Adipose tissue (tissue), 3 donors: ENCODE measurements around the gene PLA2G10. TPM values are rescaled to one million over a fixed set of nuclear protein-coding genes. Genes with fewer than 3 reads are reported as not detected.
"Not testable (repeated sequence)": the region's sequence is repeated elsewhere in the genome, so short reads cannot be mapped to it uniquely, and the experiment has no call there.

Source experiments
- H3K27ac ChIP-seq: one replicate; pipeline ENCODE4 v1.5.1; 2013; ENCODE audit warnings: low read depth, low read length
- WGBS, 3 donors: extraction: QIAGEN DNeasy Blood & Tissue Kit; methylation state at CpG; one replicate each; pipeline ENCODE4 v1.1.7; 2013; 5-methylcytosine and 5-hydroxymethylcytosine counted together
- polyA plus RNA-seq, 3 donors: library from polyadenylated mRNA; stranded (reverse); fragments of 200-250 nt; gene quantifications; one replicate each; pipeline ENCODE4 v1.2.3, GENCODE V29; 2013
- donor health status: healthy with polysubstance abuse.
- donor health status: Bipolar disorder and iron deficiency.
- donor health status: healthy.

PLA2G10 gene
- polyA plus RNA-seq, 3 donors = 1.0 to 5.0 TPM; not detected in 1

DNA sequence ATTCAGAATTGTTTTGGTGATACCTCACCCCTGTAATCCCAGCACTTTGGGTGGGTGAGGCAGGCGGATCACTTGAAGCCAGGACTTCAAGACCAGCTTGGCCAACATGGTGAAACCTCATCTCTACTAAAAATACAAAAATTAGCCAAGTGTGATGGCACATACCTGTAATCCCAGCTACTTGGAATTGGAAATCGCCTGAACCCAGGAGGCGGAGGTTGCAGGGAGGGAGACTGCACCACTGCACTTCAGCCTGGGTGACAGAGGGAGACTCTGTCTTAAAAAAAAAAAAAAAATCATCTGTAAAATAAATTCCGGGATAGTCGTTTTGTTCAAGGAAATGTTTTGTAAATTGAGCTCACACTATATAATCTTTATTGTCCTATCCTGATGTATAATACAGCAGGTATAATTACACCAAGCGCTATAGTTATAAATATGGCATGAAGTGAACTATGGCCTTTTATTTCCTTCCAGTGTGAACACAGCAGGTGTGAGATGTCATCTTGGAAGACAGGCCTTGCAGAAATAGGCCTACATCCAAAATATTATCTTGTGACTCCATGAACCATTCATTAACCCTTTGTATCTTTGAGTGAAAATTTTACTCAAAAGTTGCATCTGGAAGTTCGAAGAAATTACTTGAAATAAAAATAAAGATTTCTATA, 25.4 kb downstream of the PLA2G10 start:
- WGBS, 3 donors = 41 to 82% (median 78%) methylated on average over 7 of the region's 7 CpGs
- no peak overlapping the region for H3K27ac ChIP-seq

DNA sequence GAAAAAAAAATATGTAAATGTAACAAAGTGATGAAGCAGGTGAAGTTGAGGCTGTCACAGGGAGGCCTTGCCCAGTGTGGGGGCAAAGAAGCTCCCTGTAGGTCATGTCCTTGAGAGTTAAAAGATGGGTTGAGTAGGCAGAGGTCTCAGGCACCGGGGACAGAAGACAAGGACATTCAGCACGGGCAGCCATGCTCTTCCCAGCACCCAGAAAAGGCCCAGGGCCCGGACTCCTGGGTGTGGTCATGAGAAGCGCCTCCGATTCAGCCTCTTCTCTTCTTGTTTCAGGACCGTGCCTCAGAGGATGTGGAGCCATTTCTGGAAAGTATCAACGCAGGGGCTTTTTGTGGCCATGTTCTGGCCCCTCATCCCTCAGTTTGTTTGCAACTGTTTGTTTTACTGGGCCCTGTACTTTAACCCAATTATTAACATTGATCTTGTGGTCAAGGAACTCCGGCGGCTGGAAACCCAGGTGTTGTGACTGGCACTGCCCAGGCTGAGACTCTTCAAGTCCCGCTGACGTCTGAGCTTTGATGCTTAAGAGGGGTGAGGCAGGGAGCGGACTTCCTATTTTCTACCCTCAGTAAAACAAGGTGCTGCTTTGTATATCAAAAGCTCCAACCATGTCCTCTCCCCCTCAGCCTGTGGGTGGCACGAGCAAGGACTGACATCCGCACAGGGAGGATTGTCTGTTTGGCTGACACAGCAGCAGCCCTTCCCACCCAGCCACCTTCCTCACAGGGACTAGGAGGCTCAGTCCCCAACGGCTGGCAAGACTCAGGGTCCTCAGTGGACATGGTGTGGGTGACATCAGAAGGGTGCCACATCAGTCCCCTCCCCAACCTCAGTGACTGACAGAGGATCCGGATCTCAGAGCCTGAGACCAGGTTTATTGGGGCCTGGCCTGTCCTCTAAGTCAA, 26.5 kb downstream of the PLA2G10 start:
- WGBS, 3 donors = 57 to 92% (median 89%) methylated on average over 16 of the region's 16 CpGs
- H3K27ac ChIP-seq = no peak overlapping the region

DNA sequence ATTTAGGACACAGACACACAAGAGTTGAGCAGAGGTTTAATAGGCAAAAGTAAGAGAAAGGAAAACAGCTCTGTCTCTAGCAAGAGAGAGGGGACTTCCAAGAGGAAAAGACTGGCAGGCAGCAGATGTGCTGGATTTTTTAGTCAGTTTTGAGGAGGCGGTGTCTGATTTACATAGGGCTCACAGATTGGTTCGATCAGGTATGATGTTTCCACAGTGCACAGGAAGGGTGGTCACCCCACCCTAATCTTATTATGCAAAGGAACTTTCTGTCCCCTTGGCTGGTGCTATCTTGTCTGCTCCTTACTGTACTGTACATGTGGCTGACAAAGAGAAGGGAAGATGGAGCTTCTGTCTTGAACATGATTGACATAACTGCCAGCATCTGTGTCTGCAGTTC, 36.0 kb downstream of the PLA2G10 start:
- 89 to 92% (median 89%) methylated on average over 2 of the region's 2 CpGs for WGBS, 3 donors
- H3K27ac ChIP-seq = no peak overlapping the region

DNA sequence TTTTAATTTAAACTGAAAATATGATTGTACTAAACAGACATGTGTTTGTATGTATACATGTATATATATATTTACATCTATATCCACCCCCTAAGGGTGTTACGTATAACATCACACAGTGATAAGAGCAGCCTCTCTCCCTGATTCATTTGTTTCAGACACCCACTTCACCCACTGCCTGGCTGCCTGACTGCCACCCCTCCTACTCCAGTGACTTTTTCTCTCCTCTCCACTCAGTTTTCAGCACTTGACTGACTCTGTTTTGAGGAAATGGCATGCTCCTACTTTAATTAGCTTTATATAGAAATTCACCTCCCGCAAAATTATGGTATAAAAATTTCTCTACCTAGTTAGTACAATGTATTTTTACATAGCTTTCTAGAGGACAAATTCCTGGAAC, 41.4 kb downstream of the PLA2G10 start:
- WGBS, 3 donors = 94 to 100% (median 98%) methylated on average over 2 of the region's 2 CpGs

DNA sequence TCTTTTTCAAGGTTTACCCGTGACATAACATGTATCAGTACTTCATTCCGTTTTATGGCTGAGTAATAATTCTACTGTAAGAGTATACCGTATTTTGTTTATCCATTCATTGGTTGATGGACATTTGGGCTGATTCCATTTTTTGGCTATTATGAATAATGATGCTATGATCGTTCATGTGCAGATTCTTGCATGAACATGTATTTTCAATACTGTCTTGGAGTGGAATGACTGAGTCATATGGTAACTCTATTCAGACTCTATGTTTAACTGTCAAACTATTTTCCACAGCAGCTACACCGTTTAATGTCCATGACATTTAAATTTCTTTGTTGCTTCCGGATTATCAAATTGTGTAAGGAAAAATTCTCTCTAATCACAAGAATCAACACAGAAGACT, 43.5 kb downstream of the PLA2G10 start:
- no peak overlapping the region for H3K27ac ChIP-seq
- 77 to 86% (median 84%) methylated on average over 6 of the region's 6 CpGs for WGBS, 3 donors

More for the DNA sequence above, 41.4 kb downstream of the PLA2G10 start:
- no peak overlapping the region for H3K27ac ChIP-seq

DNA sequence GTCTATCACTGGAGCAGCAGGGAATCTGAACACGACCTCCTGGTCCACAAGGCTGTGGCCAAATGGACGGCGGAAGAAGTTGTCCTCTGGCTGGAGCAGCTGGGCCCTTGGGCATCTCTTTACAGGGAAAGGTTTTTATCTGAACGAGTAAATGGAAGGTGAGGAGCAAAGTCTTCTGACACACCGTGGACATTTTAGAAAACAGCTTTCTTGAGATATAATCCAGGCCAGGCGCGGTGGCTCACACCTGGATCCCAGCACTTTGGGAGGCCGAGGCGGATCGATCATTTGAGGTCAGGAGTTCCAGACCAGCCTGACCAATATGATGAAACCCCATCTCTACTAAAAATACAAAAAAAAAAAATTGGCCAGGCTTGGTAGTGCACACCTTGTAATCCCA, 44.3 kb downstream of the PLA2G10 start:
- WGBS, 3 donors = 94 to 95% (median 95%) methylated on average over 10 of the region's 10 CpGs
- no peak overlapping the region for H3K27ac ChIP-seq

DNA sequence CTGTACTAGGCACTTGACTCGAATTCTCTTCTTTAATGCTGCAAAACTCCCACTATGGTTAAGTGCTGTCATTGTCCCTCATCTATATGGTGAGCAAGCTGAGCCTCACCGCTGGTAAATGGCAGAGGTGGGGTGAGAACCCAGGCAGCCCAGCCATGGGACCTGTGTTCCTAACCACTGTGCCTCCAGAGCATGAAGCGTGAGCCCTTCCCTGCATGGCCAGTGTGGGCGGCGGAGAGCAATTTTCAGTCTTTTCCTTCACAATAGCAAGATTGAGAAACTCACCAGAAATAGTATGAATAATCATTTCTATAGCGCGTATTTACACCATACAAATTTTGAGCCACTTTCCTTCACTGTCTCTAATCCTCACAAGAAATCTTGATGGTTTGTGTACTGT, 52.2 kb downstream of the PLA2G10 start:
- no peak overlapping the region for H3K27ac ChIP-seq
- WGBS, 3 donors = 81 to 97% (median 88%) methylated on average over 7 of the region's 7 CpGs

DNA sequence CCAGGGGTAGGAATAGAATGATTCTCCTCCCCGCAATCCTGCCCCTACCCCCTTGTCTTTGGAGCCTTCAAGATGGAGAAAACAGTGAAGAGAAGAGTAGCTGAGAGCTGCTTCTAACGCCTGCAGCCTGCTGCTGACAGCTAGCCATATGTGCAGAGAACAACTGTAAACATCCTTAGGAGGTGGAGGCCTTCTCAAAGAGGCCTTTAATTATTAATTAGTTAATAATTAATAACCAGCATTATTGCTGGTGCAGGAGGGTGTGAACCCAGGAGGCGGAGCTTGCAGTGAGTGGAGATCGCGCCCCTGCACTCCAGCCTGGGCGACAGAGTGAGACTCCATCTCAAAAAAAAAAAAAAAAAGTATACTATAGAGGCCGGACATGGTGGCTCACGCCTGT, 52.9 kb downstream of the PLA2G10 start:
- 81 to 96% (median 95%) methylated on average over 8 of the region's 8 CpGs for whole genome bisulfite sequencing, 3 donors
- no peak overlapping the region for H3K27ac ChIP-seq

DNA sequence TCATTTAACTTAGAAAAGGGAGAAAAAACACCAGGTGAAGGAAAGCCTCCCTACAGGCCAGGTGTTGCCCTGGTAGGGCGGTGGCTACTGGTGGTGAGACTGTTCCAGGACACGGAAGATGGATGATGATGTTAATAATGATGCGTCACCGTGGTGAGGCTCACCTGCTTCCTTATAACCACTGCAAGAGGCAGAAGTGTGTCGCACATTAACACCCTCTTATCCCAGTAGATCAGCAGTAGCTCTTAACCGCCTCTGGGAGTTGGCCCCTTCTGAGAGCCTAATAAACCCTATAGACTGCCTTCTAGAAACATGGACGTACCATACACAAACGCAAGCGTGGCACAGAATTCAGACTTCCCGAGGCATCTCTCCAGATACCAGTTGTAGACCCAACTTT, 53.6 kb downstream of the PLA2G10 start:
- H3K27ac ChIP-seq = no peak overlapping the region
- 76 to 89% (median 87%) methylated on average over 10 of the region's 10 CpGs for WGBS, 3 donors

DNA sequence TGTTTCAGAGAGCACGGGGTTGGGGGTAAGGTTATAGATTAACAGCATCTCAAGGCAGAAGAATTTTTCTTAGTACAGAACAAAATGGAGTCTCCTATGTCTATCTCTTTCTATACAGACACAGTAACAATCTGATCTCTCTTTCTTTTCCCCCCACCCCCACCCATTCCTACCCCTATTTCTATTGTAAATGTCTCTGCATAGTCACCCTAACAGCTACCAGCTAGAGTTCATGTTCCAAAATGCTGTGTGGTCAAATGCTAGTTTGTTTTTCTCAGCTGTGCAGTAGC, 57.2 kb downstream of the PLA2G10 start:
- WGBS, 3 donors = 7 to 63% (median 40%) methylated on average over 1 of the region's 1 CpG
- H3K27ac ChIP-seq = not testable (repeated sequence)

DNA sequence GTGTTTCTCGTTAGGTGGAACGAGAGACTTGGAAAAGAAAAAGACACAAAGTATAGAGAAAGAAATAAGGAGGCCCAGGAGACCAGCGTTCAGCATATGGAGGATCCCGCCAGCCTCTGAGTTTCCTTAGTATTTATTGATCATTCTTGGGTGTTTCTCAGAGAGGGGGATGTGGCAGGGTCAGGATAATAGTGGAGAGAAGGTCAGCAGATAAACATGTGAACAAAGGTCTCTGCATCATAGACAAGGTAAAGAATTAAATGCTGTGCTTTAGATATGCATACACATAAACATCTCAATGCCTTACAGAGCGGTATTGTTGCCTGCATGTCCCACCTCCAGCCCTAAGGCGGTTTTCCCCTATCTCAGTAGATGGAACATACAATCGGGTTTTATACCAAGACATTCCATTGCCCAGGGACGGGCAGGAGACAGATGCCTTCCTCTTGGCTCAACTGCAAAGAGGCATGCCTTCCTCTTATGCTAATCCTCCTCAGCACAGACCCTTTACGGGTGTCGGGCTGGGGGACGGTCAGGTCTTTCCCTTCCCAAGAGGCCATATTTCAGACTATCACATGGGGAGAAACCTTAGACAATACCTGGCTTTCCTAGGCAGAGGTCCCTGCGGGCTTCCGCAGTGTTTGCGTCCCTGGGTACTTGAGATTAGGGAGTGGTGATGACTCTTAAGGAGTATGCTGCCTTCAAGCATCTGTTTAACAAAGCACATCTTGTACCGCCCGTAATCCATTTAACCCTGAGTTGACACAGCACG, 57.7 kb downstream of the PLA2G10 start:
- 34 to 70% (median 64%) methylated on average over 16 to 17 of the region's 17 CpGs for WGBS, 3 donors
- H3K27ac ChIP-seq = not testable (repeated sequence)

DNA sequence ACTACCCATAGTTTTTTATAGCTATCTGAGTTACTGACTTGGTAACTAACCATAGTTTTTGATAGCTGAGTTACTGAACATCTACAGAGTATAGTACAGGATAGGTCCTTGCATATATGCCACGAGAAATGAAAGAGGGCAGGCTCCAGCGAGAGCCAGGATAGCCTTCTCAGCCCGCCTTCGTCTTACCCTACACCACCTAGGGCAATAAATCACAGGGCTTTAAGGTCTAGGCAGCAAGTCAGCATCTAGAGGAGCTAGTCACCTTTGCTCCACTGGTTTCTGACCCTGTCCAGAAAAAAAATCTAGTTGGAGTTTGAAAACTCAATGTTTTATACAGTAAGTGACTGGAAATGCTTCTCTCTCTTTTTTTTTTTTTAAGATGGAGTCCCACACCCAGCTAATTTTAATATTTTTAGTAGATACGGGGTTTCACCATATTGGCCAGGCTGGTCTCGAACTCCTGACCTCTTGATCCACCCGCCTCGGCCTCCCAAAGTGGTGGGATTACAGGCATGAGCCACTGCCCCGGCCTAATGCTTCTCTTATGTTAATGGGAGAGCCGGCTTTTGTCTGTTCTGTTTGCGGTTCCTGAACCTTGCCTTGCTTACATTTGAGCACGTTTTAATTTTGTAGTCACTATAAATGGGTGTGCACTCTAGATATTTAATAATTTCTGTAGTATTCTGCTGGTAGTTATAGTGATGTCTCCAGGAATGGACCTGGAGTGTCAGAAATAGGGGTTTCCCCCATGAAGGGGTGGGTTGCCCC, 58.5 kb downstream of the PLA2G10 start:
- 75 to 79% (median 77%) methylated on average over 12 of the region's 12 CpGs for WGBS, 3 donors
- H3K27ac ChIP-seq = no peak overlapping the region

DNA sequence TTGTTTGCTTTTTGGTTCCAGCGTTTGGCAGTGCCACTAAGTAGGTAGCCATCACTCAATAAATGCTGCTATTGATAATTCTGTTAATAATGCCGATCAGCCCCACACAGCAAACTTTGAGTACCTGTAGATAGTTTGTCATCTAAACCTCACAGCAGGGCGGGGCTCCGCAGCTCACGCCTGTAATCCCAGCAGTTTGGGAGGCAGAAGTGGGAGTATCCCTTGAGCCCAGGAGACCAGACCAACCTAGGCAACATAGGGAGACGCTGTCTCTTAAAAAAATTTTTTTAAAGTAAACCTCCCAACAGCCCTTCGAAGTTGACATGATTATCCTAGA, 59.8 kb downstream of the PLA2G10 start:
- H3K27ac ChIP-seq = no peak overlapping the region
- 60 to 72% (median 65%) methylated on average over 7 of the region's 7 CpGs for WGBS, 3 donors

DNA sequence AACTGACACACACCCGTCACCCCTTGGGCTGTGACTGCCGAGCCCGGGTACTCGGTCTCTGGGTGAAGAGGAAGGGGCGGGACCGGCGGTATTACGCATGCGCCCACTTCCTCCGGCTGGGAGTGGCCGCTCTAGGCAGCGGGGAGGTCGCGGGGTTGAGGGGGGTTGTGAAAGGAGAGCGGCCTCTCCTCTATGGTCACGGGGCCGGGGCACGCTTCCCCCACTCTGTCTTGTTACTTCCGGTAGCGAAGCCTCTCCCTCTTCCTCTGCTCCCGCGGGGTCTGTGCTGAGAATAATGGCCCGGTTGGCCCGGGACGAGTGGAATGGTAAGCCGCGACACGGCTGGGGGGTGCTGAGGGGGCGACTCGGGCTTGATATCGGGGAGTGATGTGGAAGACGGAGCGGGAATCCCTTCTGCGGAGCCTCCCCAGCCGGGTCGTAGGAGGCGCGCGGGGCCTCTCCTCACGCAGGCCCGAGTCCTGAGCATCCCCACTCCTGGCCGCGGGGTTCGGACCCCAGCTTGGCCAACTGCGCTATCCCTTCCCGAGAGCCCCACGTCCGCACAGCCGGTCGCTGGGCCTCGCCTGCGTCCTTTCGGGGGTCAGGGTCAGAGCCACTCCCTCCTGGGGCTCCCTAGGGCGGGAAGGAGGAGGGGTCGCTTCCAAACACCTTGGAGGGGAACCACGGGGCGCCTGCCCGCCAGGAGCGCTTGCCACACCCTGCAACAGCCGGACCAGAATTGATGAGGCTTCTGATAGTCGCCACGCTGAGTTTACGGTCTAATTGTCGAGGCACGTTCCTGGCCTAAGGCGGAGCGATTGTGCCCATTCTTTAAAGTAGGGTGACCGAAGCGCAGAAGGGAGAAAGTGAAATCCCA, 61.2 kb downstream of the PLA2G10 start, which contains the start of gene BFAR:
Gene BFAR, plus strand, starts transcription at position 259 of the 877 bp plus-strand sequence. CDS start 11,396 bp downstream, outside the sequence.
- 0% methylated on average over 56 to 69 of the region's 69 CpGs for WGBS, 3 donors
- H3K27ac ChIP-seq = peak within 1 kb of the TSS; percentile 94

DNA sequence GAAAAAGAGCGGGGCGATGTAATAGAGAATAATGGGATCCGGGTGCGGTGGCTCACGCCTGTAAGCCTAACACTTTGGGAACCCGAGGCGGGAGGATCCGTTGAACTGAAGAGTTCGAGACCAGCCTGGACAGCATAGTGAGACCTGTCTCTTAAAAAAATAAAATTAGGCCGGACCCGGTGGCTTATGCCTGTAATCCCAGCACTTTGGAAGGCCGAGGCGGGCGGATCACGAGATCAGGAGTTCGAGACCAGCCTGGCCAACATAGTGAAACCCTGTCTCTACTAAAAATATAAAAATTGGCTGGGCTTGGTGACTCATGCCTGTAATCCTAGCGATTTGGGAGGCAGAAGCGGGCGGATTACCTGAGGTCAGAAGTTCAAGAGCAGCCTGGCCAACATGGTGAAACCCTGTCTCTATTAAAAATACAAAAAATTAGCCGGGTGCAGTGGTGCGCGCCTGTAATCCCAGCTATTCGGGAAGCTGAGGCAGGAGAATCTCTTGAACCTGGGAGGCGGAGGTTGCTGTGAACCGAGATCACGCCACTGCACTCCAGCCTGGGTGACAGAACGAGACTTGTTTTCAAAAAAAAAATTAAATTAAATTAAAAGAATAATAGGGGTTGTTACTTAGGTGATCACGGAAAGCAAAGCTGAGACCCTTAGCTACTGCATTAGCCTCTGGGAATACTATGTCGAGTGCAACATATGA, 63.3 kb downstream of the PLA2G10 start:
- 76 to 84% (median 83%) methylated on average over 29 of the region's 29 CpGs for WGBS, 3 donors
- peak overlapping the region; percentile 11 for H3K27ac ChIP-seq

DNA sequence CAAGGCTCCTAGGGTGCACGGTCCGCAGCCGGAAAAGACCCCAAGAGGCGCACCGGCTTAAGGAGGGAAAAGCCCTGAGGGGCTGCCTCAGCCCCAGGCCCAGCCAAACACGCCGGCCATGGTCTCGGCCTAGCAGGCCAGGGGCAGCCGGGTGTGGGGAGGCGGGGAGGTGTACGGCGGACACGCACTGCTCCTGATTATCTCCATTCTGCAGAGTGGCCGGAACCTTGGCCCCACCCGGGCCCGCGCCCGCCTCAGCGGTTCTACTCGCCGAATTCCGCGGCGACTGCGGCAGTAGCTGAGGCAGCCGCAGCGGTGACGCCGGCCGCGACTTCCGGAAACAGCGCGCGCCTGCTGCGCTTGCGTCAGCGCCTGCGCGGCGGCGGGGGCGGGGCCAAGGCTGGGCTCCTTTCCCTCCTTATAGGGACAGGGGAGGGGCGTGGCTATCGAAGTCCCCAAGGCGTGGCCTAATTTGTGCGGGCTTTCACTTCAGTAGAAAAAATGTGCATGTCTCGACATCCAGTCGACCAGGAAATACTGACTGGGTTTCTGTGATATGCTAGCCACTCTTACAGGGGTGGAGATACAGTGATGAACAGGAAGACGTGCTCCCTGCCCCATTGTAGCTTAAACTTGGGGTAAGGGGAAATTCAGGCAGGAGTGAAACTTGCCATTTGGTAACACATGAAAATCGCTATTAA, 64.0 kb downstream of the PLA2G10 start, which contains the start of gene PARN:
Gene PARN, minus strand, starts transcription at position 342 of the 701 bp plus-strand sequence. Its CDS starts 135 bp downstream, at position 207.
- 1% methylated on average over 50 to 51 of the region's 51 CpGs for WGBS, 3 donors
- peak within 1 kb of the TSS; percentile 69 for H3K27ac ChIP-seq
